ENCODE data around the gene DMRTB1. TPM values are rescaled to one million over a fixed set of nuclear protein-coding genes. Genes with fewer than 3 reads are reported as not detected.

DMRTB1 gene
- total RNA-seq, 2 donors from 2014 or later: not detected

GRCh38 chr1:53507116-53507820 is 48.1 kb downstream of the DMRTB1 start:
- TF ChIP-seq CTCF (IDR thresholded peaks at IDR 0.05): no peak
- no peak for DNase-seq (ENCODE audit: low spot score)
- no peaks in the 10 kb centered on the region for H3K27me3 ChIP-seq

GRCh38 chr1:53508056-53508990 is 49.1 kb downstream of the DMRTB1 start:
- DNase-seq (ENCODE audit: low spot score): no peak
- no peak for TF ChIP-seq CTCF (IDR thresholded peaks at IDR 0.05)
- H3K36me3 ChIP-seq: no peaks in the 10 kb centered on the region
- no peak overlapping the region for H3K27ac ChIP-seq
- peaks cover 0 to 21% of the 10 kb centered on the region in 2 donors for H3K4me1 ChIP-seq
- no peaks in the 10 kb centered on the region for H3K27me3 ChIP-seq
- H3K4me3 ChIP-seq: no peak overlapping the region
- H3K9me3 ChIP-seq: no peaks in the 10 kb centered on the region

More at GRCh38 chr1:53507116-53507820, 48.1 kb downstream of the DMRTB1 start:
- no peaks in the 10 kb centered on the region for H3K9me3 ChIP-seq
- H3K4me1 ChIP-seq: peaks cover 0 to 19% of the 10 kb centered on the region in 2 donors
- no peaks in the 10 kb centered on the region for H3K36me3 ChIP-seq
- H3K27ac ChIP-seq: no peak overlapping the region
- H3K4me3 ChIP-seq: no peak overlapping the region

DNA sequence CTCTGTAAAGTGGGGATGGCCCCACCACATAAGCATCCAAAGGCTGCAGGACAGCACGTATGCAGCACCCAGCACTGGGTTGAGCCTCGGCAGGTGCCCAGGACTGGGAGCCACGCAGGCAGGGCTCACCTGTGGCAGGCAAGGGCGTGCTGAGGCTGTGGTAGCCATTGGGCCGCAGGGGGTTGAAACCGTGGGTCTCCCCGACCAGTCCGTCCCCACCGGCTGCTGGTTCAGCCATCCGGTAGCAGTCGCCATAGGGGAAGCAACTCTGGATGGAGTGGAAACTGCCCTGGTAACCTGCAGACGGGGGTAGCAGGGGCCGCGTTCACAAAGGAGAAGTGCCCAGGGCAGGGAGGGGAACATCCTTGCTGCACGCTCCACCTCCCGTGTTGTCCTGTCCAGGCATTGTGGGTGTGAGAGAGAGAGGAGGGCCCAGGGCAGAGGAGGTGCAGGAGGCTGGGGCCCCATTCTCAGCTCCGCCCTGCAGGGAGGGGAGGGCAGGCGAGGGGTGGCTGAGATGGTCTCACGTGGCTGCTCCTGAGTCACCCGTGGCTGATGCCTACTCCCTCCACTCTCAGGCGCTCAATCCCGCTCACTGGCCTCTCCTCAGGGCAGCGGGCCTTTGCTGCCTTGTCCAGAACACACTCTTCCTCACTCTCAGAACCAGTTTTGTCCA is 49.9 kb downstream of the DMRTB1 start:
- Histone ChIP-seq H3K4me1 (peaks cover 0 to 18% of the 10 kb centered on the region in 2 donors), H3K27me3 (no peaks in the 10 kb centered on the region), H3K9me3 (no peaks in the 10 kb centered on the region), H3K27ac (no peak overlapping the region), H3K36me3 (no peaks in the 10 kb centered on the region), H3K4me3 (no peak overlapping the region)
- TF ChIP-seq CTCF (IDR thresholded peaks at IDR 0.05): no peak
- DNase-seq (ENCODE audit: low spot score): no peak

GRCh38 chr1:53509775-53510174 is 50.6 kb downstream of the DMRTB1 start:
- no peak for DNase-seq (ENCODE audit: low spot score)
- Histone ChIP-seq H3K4me1 (peaks cover 0 to 18% of the 10 kb centered on the region in 2 donors), H3K27ac (no peak overlapping the region), H3K27me3 (no peaks in the 10 kb centered on the region), H3K9me3 (no peaks in the 10 kb centered on the region), H3K4me3 (no peak overlapping the region), H3K36me3 (no peaks in the 10 kb centered on the region)
- no peak for TF ChIP-seq CTCF (IDR thresholded peaks at IDR 0.05)

- Histone ChIP-seq H3K27me3 (no peaks in the 10 kb centered on the region), H3K36me3 (no peaks in the 10 kb centered on the region), H3K9me3 (no peaks in the 10 kb centered on the region), H3K27ac (no peak overlapping the region), H3K4me3 (no peak overlapping the region), H3K4me1 (peaks cover 0 to 18% of the 10 kb centered on the region in 2 donors)
- DNase-seq (ENCODE audit: low spot score): no peak
- no peak for TF ChIP-seq CTCF (IDR thresholded peaks at IDR 0.05)
These were observed 51.0 kb downstream of the DMRTB1 start for GRCh38 chr1:53510215-53510614.

Data from right atrium auricular region (tissue), 2 donors.